Liver (tissue), 9 donors: Measurements from ENCODE around the gene CCDC97. TPM values are rescaled to one million over a fixed set of nuclear protein-coding genes. Genes with fewer than 3 reads are reported as not detected.
A peak's percentile ranks its signal among the peaks of the same experiment; 100 is the strongest.

Source experiments
- DNase-seq: peaks from one replicate; pipeline ENCODE4 v3.0.0-alpha.2; 2017; ENCODE audit warnings: low spot score
- H3K27ac ChIP-seq, 2 donors: one replicate each; pipeline ENCODE4 v1.7.0; 2013; ENCODE audit warnings: inconsistent platforms in 2 of 2, low read length in 2 of 2, control low read depth in 1 of 2, low read depth in 1 of 2, mild to moderate bottlenecking in 1 of 2
- H3K27me3 ChIP-seq, 4 donors: one replicate each; pipeline versions ENCODE4 v1.6.1 to v1.7.0; 2013; ENCODE audit warnings: low read length in 3 of 4, inconsistent platforms in 1 of 4, mild to moderate bottlenecking in 1 of 4, moderate library complexity in 1 of 4; ENCODE audit not compliant: control insufficient read depth in 4 of 4, insufficient read depth in 4 of 4
- H3K36me3 ChIP-seq, 4 donors: one replicate each; pipeline versions ENCODE4 v1.6.1 to v1.7.0; 2013; ENCODE audit warnings: low read length in 3 of 4, mild to moderate bottlenecking in 3 of 4, low read depth in 1 of 4, moderate library complexity in 1 of 4; ENCODE audit not compliant: control insufficient read depth in 4 of 4, insufficient read depth in 3 of 4
- H3K4me1 ChIP-seq, 4 donors: one replicate each; pipeline versions ENCODE4 v1.6.1 to v1.7.0; 2013; ENCODE audit warnings: low read length in 3 of 4, mild to moderate bottlenecking in 3 of 4, moderate library complexity in 1 of 4; ENCODE audit not compliant: control insufficient read depth in 4 of 4, insufficient read depth in 4 of 4
- H3K4me3 ChIP-seq, 3 donors: one replicate each; pipeline versions ENCODE4 v1.6.1 to v1.7.0; 2013; ENCODE audit warnings: low read length in 3 of 3, control low read depth in 1 of 3, low read depth in 1 of 3, mild to moderate bottlenecking in 1 of 3
- H3K9ac ChIP-seq, 2 donors: one replicate each; pipeline ENCODE4 v1.7.0; 2013; ENCODE audit warnings: low read length in 2 of 2, mild to moderate bottlenecking in 2 of 2, moderate library complexity in 2 of 2, control low read depth in 1 of 2, low read depth in 1 of 2
- H3K9me3 ChIP-seq, 4 donors: one replicate each; pipeline versions ENCODE4 v1.6.1 to v1.7.0; 2013; ENCODE audit warnings: low read length in 3 of 4; ENCODE audit not compliant: control insufficient read depth in 4 of 4
- CTCF ChIP-seq: fragments of 150-350 bp; IDR thresholded peaks from 2 replicates; pipeline ENCODE4 v1.5.1; 2017; ENCODE audit warnings: improper control_type of control experiment, low read depth, low read length; ENCODE audit not compliant: missing input control
- FOXA1 ChIP-seq: IDR thresholded peaks from 2 replicates; pipeline ENCODE4 v1.6.1; 2016; ENCODE audit warnings: antibody characterized with exemption
- FOXA2 ChIP-seq: IDR thresholded peaks from 2 replicates; pipeline ENCODE4 v1.6.1; 2016; ENCODE audit warnings: antibody characterized with exemption
- JUND ChIP-seq, 2 donors: IDR thresholded peaks; 2 replicates each; pipeline ENCODE4 v1.6.1; 2016; ENCODE audit warnings: antibody characterized with exemption in 2 of 2
- MAX ChIP-seq: IDR thresholded peaks from 2 replicates; pipeline ENCODE4 v1.6.1; 2016; ENCODE audit warnings: antibody characterized with exemption
- RAD21 ChIP-seq, 2 donors: IDR thresholded peaks; 2 replicates each; pipeline ENCODE4 v1.6.1; 2016; ENCODE audit warnings: antibody characterized with exemption in 2 of 2, mild to moderate bottlenecking in 2 of 2
- REST ChIP-seq: IDR thresholded peaks from 2 replicates; pipeline ENCODE4 v1.6.1; 2016; ENCODE audit warnings: antibody characterized with exemption, mild to moderate bottlenecking
- RXRA ChIP-seq, 2 donors: IDR thresholded peaks; 2 replicates each; pipeline ENCODE4 v1.6.1; 2017 to 2018; ENCODE audit warnings: antibody characterized with exemption in 2 of 2, mild to moderate bottlenecking in 1 of 2
- SP1 ChIP-seq: IDR thresholded peaks from 2 replicates; pipeline ENCODE4 v1.6.1; 2018; ENCODE audit warnings: antibody characterized with exemption, mild to moderate bottlenecking
- TAF1 ChIP-seq: conservative IDR thresholded peaks from 2 replicates; pipeline ENCODE4 v1.6.1; 2016; ENCODE audit warnings: antibody characterized with exemption, mild to moderate bottlenecking
- YY1 ChIP-seq: IDR thresholded peaks from 2 replicates; pipeline ENCODE4 v1.6.1; 2016; ENCODE audit warnings: antibody characterized with exemption, mild to moderate bottlenecking
- WGBS: extraction: QIAGEN DNeasy Blood & Tissue Kit; methylation state at CpG from one replicate; pipeline ENCODE4 v1.1.7; 2013; 5-methylcytosine and 5-hydroxymethylcytosine counted together
- polyA plus RNA-seq, 2 donors: library from polyadenylated mRNA; stranded (reverse) in 1 of 2; unstranded in 1 of 2; fragments of 200-250 nt in 1 of 2; fragments of >200 nt in 1 of 2; fragmentation: Nextera tagmentation in 1 of 2; extraction: Ambion mirVana in 1 of 2; gene quantifications; one replicate each; pipeline versions ENCODE4 v1.2.1 to v1.2.3, GENCODE V29; 2013 to 2015
- total RNA-seq, 2 donors: library from RNA; depleted of rRNA; stranded (reverse); fragments of >200 nt; gene quantifications; one replicate each; pipeline ENCODE4 v1.2.3, GENCODE V29; 2014
- donor health status: healthy.
- donor health status: healthy.
- donor health status: healthy.
- donor health status: healthy.
- donor health status: healthy.

The CCDC97 gene
- total and polyA plus RNA-seq, 4 donors = 3.8 to 5.7 (median 5.3) TPM

GRCh38 chr19:41320568-41320967, 10.6 kb downstream of the CCDC97 start (continued):
- no peak for TF ChIP-seq CTCF
- TF ChIP-seq MAX = no peak
- no peak for TF ChIP-seq SP1
- no peak for TF ChIP-seq FOXA1
- no peak for TF ChIP-seq JUND (IDR thresholded peaks at IDR 0.05)

- Histone ChIP-seq H3K9me3 (no peaks in the 10 kb centered on the region), H3K4me1 (peaks cover 7 to 35% (median 19%) of the 10 kb centered on the region in 4 donors), H3K4me3 (no peak overlapping the region), H3K9ac (no peak overlapping the region), H3K27ac (no peak overlapping the region), H3K36me3 (peaks cover 3 to 40% (median 26%) of the 10 kb centered on the region in 4 donors), H3K27me3 (no peaks in the 10 kb centered on the region)
- no peak for TF ChIP-seq TAF1
- no peak for TF ChIP-seq RAD21 (IDR thresholded peaks at IDR 0.05)
- TF ChIP-seq FOXA2 = no peak
- TF ChIP-seq YY1 = no peak
- no peak for TF ChIP-seq FOXA1
- no peak for TF ChIP-seq RXRA (IDR thresholded peaks at IDR 0.05)
- DNase-seq = no peak
- WGBS = 87% methylated on average over 7 of the region's 7 CpGs
Measured at GRCh38 chr19:41321204-41321599, 11.2 kb downstream of the CCDC97 start.

- peaks cover 1 to 35% (median 23%) of the 10 kb centered on the region in 4 donors for H3K36me3 ChIP-seq
- H3K27ac ChIP-seq = peak overlapping the region in 1 of 2 donors; percentile 53
- H3K9ac ChIP-seq = no peak overlapping the region
- H3K4me3 ChIP-seq = no peak overlapping the region
- 67% methylated on average over 10 of the region's 10 CpGs for WGBS
- H3K4me1 ChIP-seq = peaks cover 7 to 38% (median 20%) of the 10 kb centered on the region in 4 donors
- no peak for DNase-seq
- no peaks in the 10 kb centered on the region for H3K27me3 ChIP-seq
- no peaks in the 10 kb centered on the region for H3K9me3 ChIP-seq
- peak; percentile 56 for TF ChIP-seq CTCF
- TF ChIP-seq REST = no peak
- peak; percentile 57 to 77 for TF ChIP-seq RAD21 (IDR thresholded peaks at IDR 0.05)
Measured at GRCh38 chr19:41321600-41322270, 11.8 kb downstream of the CCDC97 start.
